Sigmoid colon (tissue), 7 donors: ENCODE results near the gene BAX. TPM values are rescaled to one million over a fixed set of nuclear protein-coding genes. Genes with fewer than 3 reads are reported as not detected.

ENCODE experiments used
- DNase-seq: peaks from one replicate; pipeline ENCODE4 v3.0.0-alpha.2; 2019
- H3K27ac ChIP-seq, 4 donors: fragments of 200-600 bp; sonication (generic); one replicate each; pipeline ENCODE4 v1.5.1; 2016 to 2019; ENCODE audit warnings: mild to moderate bottlenecking in 1 of 4
- H3K27me3 ChIP-seq, 3 donors: fragments of 200-600 bp; sonication (generic); one replicate each; pipeline ENCODE4 v1.5.1; 2019; ENCODE audit warnings: mild to moderate bottlenecking in 1 of 3
- H3K36me3 ChIP-seq, 4 donors: fragments of 200-600 bp; sonication (generic); one replicate each; pipeline ENCODE4 v1.5.1; 2016 to 2019
- H3K4me1 ChIP-seq, 4 donors: fragments of 200-600 bp; sonication (generic); one replicate each; pipeline ENCODE4 v1.5.1; 2017 to 2019
- H3K4me3 ChIP-seq, 4 donors: fragments of 200-600 bp; sonication (generic); one replicate each; pipeline ENCODE4 v1.5.1; 2017 to 2019; ENCODE audit warnings: mild to moderate bottlenecking in 2 of 4, moderate library complexity in 1 of 4
- H3K9me3 ChIP-seq, 4 donors: fragments of 200-600 bp in 3 of 4; sonication (generic) in 3 of 4; one replicate each; pipeline versions ENCODE4 v1.5.1 to v1.6.1; 2013 to 2019
- CTCF ChIP-seq, 4 experiments: fragments of 450-650 bp in 3 of 4; fragments of 200-600 bp in 1 of 4; IDR thresholded peaks; one replicate each; pipeline ENCODE4 v1.5.1; 2016 to 2019; ENCODE audit warnings: antibody characterized with exemption in 4 of 4, mild to moderate bottlenecking in 3 of 4, moderate library complexity in 2 of 4
- EP300 ChIP-seq, 4 donors: sonication (generic); formaldehyde crosslinking; IDR thresholded peaks; one replicate each; pipeline ENCODE4 v1.6.1; 2017; ENCODE audit warnings: antibody characterized with exemption in 4 of 4
- POLR2A ChIP-seq, 2 donors: fragments of 450-650 bp; IDR thresholded peaks; one replicate each; pipeline ENCODE4 v1.6.1; 2016; ENCODE audit warnings: antibody characterized with exemption in 2 of 2, mild to moderate bottlenecking in 2 of 2, moderate library complexity in 2 of 2
- POLR2AphosphoS5 ChIP-seq, 4 donors: sonication (generic); formaldehyde crosslinking; IDR thresholded peaks; one replicate each; pipeline ENCODE4 v1.6.1; 2017; ENCODE audit warnings: antibody characterized with exemption in 4 of 4
- WGBS, 2 donors: extraction: QIAGEN DNeasy Blood & Tissue Kit; methylation state at CpG; one replicate each; pipeline ENCODE4 v1.1.7; 2013; 5-methylcytosine and 5-hydroxymethylcytosine counted together
- intact Hi-C: fragments of 100-400 bp; cut with DNase I; formaldehyde crosslinking; loops from one replicate; pipeline ENCODE4 v1.15.1; 2023
- polyA plus RNA-seq, 3 donors: library from polyadenylated mRNA; stranded (reverse); fragments of 200-250 nt; gene quantifications; one replicate each; pipeline ENCODE4 v1.2.3, GENCODE V29; 2013
- total RNA-seq, 4 donors: library from RNA; depleted of rRNA; stranded (reverse); fragments of >200 nt; gene quantifications; one replicate each; pipeline ENCODE4 v1.1.0, GENCODE V29; 2016
- donor health status: healthy with polysubstance abuse.
- donor health status: Bipolar disorder and iron deficiency.
- donor health status: healthy.

Gene BAX
- total and polyA plus RNA-seq, 7 donors: 17.9 to 216 (median 61.5) TPM

GRCh38 chr19:48959341-48960239 is 4.9 kb downstream of the BAX start:
- H3K36me3 ChIP-seq: peaks cover 0 to 4% (median 0%) of the 10 kb centered on the region in 4 donors
- H3K4me1 ChIP-seq: peaks cover 0 to 41% (median 35%) of the 10 kb centered on the region in 4 donors
- no peaks in the 10 kb centered on the region for H3K27me3 ChIP-seq
- no peaks in the 10 kb centered on the region for H3K9me3 ChIP-seq
- no peak overlapping the region for H3K4me3 ChIP-seq
- intact Hi-C loops: loop anchor here (5.0 to 10.0 kb wide), 3 partner anchors 47 to 325 kb away; partner anchors contain the start of gene DBP
- H3K27ac ChIP-seq: no peak overlapping the region
- no peak for DNase-seq
- 78 to 79% methylated on average over 16 of the region's 16 CpGs for WGBS, 2 donors
- TF ChIP-seq CTCF (IDR thresholded peaks at IDR 0.05) (no peak), EP300 (IDR thresholded peaks at IDR 0.05) (no peak), POLR2A (IDR thresholded peaks at IDR 0.05) (no peak), POLR2AphosphoS5 (IDR thresholded peaks at IDR 0.05) (no peak)

- peak overlapping the region in 3 of 4 donors; percentile 26 to 98 (median 93) for H3K27ac ChIP-seq
- TF ChIP-seq POLR2AphosphoS5 (IDR thresholded peaks at IDR 0.05) (no peak), POLR2A (IDR thresholded peaks at IDR 0.05) (no peak), EP300 (IDR thresholded peaks at IDR 0.05) (no peak), CTCF (IDR thresholded peaks at IDR 0.05) (no peak)
- peaks cover under 1 to 7% (median under 1%) of the 10 kb centered on the region in 4 donors for H3K36me3 ChIP-seq
- WGBS, 2 donors: 80 to 86% methylated on average over 19 of the region's 19 CpGs
- H3K27me3 ChIP-seq: no peaks in the 10 kb centered on the region
- H3K4me3 ChIP-seq: no peak overlapping the region
- H3K4me1 ChIP-seq: peaks cover 0 to 36% (median 29%) of the 10 kb centered on the region in 4 donors
- no peak for DNase-seq
- intact Hi-C loops: loop anchor here (5.0 to 10.0 kb wide), 2 partner anchors 164 to 326 kb away; partner anchors contain the start of gene DBP
- no peaks in the 10 kb centered on the region for H3K9me3 ChIP-seq
Measured at GRCh38 chr19:48961051-48961649, 6.5 kb downstream of the BAX start.

- no peak for DNase-seq
- WGBS, 2 donors: 84 to 86% methylated on average over 12 of the region's 12 CpGs
- H3K27me3 ChIP-seq: no peaks in the 10 kb centered on the region
- H3K9me3 ChIP-seq: no peaks in the 10 kb centered on the region
- intact Hi-C loops: loop anchor here (5.0 to 10.0 kb wide), 2 partner anchors 164 to 327 kb away; partner anchors contain the start of gene DBP
- TF ChIP-seq POLR2A (IDR thresholded peaks at IDR 0.05) (no peak), CTCF (IDR thresholded peaks at IDR 0.05) (no peak), EP300 (IDR thresholded peaks at IDR 0.05) (no peak), POLR2AphosphoS5 (IDR thresholded peaks at IDR 0.05) (no peak)
- no peak overlapping the region for H3K4me3 ChIP-seq
- peaks cover 5 to 12% (median 6%) of the 10 kb centered on the region in 4 donors for H3K36me3 ChIP-seq
- H3K27ac ChIP-seq: peak overlapping the region; percentile 91 to 98 (median 95)
- H3K4me1 ChIP-seq: peaks cover 0 to 38% (median 32%) of the 10 kb centered on the region in 4 donors
Measured at GRCh38 chr19:48961673-48962028, 7.0 kb downstream of the BAX start.

- Histone ChIP-seq H3K36me3 (peaks cover 6 to 18% (median 11%) of the 10 kb centered on the region in 4 donors), H3K9me3 (no peaks in the 10 kb centered on the region), H3K27ac (peak overlapping the region; percentile 91 to 98 (median 95)), H3K27me3 (no peaks in the 10 kb centered on the region), H3K4me3 (no peak overlapping the region), H3K4me1 (peaks cover 0 to 43% (median 38%) of the 10 kb centered on the region in 4 donors)
- DNase-seq: peak; percentile 80
- intact Hi-C loops: loop anchor here (5.0 to 10.0 kb wide), 2 partner anchors 165 to 327 kb away; partner anchors contain the start of gene DBP
- TF ChIP-seq EP300 (IDR thresholded peaks at IDR 0.05) (no peak), POLR2AphosphoS5 (IDR thresholded peaks at IDR 0.05) (peak in 3 of 4 donors; percentile 44 to 51 (median 44)), POLR2A (IDR thresholded peaks at IDR 0.05) (peak in 1 of 2 donors; percentile 73), CTCF (IDR thresholded peaks at IDR 0.05) (no peak)
- 22 to 33% methylated on average over 22 of the region's 22 CpGs for WGBS, 2 donors
Measured at GRCh38 chr19:48962029-48962848, 7.6 kb downstream of the BAX start.
